Fibroblast of villous mesenchyme (primary cell): ENCODE data around the gene CA7. TPM values are rescaled to one million over a fixed set of nuclear protein-coding genes. Genes with fewer than 3 reads are reported as not detected.

ENCODE experiments used
- DNase-seq: peaks from one replicate; pipeline ENCODE4 v3.0.0-alpha.2; 2010; ENCODE audit warnings: low read depth
- H3K4me3 ChIP-seq: 2 replicates; pipeline ENCODE4 v1.5.1; 2011; ENCODE audit warnings: low read depth, mild to moderate bottlenecking, low read length
- total RNA-seq: library from RNA; depleted of rRNA; stranded (reverse); fragments of >200 nt; gene quantifications from 2 replicates; pipeline ENCODE4 v1.2.3, GENCODE V29; 2012
- TF ChIP-seq, protein P1 (sequence below): IDR thresholded peaks from 2 replicates; pipeline ENCODE4 v1.5.1; 2012; ENCODE audit warnings: low read depth, mild to moderate bottlenecking, low read length; ENCODE audit not compliant: insufficient read depth

Gene CA7
- total RNA-seq, 1 donor, result not detected

DNA sequence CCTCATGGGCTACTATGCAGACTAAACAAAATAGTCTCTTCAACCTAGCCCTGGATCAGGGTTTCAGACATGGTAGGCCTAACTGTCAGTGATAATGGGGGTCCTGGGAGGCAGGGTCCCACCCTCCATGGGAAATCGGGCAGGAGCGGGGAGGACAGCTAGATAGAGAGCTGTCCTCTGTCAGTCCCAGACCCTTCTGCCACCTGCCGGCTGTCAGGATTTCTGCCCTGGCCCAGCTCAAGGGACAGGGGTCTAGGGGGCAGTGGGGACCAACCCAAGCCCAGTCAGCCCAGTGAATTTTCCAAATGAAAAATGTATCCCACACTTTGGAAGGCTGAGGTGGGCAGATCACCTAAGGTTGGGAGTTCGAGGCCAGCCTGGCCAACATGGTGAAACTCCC is 5.3 kb downstream of the CA7 start:
- TF ChIP-seq, protein P1, sequence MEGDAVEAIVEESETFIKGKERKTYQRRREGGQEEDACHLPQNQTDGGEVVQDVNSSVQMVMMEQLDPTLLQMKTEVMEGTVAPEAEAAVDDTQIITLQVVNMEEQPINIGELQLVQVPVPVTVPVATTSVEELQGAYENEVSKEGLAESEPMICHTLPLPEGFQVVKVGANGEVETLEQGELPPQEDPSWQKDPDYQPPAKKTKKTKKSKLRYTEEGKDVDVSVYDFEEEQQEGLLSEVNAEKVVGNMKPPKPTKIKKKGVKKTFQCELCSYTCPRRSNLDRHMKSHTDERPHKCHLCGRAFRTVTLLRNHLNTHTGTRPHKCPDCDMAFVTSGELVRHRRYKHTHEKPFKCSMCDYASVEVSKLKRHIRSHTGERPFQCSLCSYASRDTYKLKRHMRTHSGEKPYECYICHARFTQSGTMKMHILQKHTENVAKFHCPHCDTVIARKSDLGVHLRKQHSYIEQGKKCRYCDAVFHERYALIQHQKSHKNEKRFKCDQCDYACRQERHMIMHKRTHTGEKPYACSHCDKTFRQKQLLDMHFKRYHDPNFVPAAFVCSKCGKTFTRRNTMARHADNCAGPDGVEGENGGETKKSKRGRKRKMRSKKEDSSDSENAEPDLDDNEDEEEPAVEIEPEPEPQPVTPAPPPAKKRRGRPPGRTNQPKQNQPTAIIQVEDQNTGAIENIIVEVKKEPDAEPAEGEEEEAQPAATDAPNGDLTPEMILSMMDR, result no peak
- DNase-seq, result no peak
- H3K4me3 ChIP-seq, result no peak overlapping the region

- H3K4me3 ChIP-seq, result no peak overlapping the region
- TF ChIP-seq, protein P1, result no peak
- DNase-seq, result no peak
Measured at GRCh38 chr16:66850115-66850815, 6.1 kb downstream of the CA7 start.

DNA sequence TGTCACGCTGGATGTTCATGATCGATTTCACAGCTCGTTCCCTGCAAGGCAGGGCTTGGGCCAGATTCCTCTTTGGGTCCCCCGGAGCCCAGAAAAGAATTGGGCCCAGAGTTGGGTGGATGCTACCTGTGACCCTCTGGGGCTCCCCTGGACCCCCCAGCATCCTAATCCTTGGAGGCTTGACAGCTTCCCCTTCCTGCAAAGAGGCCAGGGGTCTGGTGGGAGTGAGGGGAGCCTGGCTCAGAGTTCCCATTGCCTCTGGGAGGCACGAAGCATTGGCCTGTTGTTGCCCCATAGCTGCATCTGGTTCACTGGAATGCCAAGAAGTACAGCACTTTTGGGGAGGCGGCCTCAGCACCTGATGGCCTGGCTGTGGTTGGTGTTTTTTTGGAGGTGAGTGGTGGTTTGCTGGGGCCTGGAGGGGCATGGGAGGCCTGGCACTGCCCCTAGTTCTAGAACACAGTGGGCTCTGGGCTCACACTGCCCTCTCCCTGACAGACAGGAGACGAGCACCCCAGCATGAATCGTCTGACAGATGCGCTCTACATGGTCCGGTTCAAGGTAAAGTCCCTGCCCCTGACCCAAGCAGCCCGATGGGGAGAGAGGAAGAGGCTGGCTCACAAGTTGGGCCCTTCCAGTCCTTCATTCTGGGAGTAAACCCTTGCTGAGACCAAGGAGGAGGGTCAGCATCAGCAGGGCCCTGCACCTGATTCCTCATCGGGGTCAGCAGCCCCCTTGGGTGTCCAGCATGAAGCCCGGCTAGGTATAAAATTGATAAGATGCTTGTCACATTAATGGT is 7.2 kb downstream of the CA7 start:
- DNase-seq, result no peak
- no peak overlapping the region for H3K4me3 ChIP-seq
- TF ChIP-seq, protein P1, result no peak

DNA sequence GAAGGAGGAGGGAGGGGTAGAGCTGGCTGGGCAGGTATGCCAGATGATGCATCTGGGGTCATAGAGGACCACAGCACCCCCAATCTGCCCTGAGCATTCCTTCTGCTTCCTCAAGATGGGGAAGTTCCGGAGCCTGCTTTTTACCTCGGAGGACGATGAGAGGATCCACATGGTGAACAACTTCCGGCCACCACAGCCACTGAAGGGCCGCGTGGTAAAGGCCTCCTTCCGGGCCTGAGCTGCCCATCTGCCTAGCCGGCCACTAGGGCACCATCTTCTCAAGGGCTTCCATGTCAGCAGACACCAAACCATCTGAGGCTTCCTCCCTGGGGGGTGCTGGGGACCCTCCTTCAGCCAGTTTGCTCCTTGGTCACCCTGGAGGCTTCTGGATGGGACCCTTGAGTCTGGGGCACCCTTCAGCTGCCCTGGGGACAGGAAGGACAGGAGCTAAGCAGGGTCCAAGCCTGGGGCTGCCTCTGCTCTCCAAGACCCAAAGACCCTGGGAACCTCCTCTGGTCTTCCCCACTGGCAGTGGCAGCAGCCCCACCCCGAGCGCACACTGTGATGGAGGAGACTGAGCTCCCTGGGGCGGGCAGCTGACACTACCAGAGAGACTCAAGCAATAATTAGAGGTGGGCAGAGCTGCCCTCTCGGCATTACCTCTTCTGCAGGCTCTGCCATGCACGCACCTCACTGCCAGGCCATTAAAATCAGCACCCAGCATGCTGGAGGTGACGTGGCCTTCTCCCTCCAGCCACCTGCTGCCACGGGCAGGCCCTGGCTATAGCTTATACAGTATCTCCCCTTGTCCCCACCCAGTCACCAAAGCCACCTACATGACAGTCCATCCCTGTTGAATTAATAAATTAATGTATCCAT is 9.3 kb downstream of the CA7 start:
- TF ChIP-seq, protein P1, result no peak
- no peak for DNase-seq
- no peak overlapping the region for H3K4me3 ChIP-seq

- TF ChIP-seq, protein P1, result no peak
- no peak for DNase-seq
- no peak overlapping the region for H3K4me3 ChIP-seq
Measured at GRCh38 chr16:66856184-66856730, 12.0 kb downstream of the CA7 start.

DNA sequence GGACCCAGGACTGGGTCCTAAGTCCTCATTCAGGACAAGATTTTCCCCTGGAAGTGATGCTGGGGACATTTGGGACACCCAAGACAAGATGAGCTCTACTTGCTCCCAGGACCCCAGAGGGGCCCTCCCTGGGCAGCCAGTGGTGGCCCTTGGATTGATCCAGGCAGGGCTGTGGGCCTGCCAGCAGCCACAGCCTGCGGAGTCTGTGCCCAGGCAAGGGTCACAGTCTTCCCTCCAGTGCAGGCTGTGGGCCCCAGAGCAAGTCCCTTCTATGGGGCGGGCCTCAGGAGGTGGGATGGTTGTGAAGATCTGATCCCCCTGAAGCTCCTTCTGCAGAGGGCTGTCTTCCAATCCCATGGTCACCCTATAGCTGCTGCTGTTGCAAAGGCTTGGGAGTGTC is 12.6 kb downstream of the CA7 start:
- DNase-seq, result no peak
- no peak overlapping the region for H3K4me3 ChIP-seq
- TF ChIP-seq, protein P1, result no peak
